Choroid plexus epithelial cell (primary cell): ENCODE measurements around the gene AZGP1.

Source experiments
- DNase-seq: peaks from one replicate; pipeline ENCODE4 v3.0.0-alpha.2; 2010; ENCODE audit warnings: low read depth
- H3K4me3 ChIP-seq: 2 replicates; pipeline ENCODE4 v1.5.1; 2011; ENCODE audit warnings: low read depth, mild to moderate bottlenecking, control low read depth, low read length, moderate library complexity
- CTCF ChIP-seq: conservative IDR thresholded peaks from 2 replicates; pipeline ENCODE4 v1.5.1; 2011; ENCODE audit warnings: low read depth, mild to moderate bottlenecking, control low read depth, inconsistent platforms, low read length, moderate library complexity

The AZGP1 gene

DNA sequence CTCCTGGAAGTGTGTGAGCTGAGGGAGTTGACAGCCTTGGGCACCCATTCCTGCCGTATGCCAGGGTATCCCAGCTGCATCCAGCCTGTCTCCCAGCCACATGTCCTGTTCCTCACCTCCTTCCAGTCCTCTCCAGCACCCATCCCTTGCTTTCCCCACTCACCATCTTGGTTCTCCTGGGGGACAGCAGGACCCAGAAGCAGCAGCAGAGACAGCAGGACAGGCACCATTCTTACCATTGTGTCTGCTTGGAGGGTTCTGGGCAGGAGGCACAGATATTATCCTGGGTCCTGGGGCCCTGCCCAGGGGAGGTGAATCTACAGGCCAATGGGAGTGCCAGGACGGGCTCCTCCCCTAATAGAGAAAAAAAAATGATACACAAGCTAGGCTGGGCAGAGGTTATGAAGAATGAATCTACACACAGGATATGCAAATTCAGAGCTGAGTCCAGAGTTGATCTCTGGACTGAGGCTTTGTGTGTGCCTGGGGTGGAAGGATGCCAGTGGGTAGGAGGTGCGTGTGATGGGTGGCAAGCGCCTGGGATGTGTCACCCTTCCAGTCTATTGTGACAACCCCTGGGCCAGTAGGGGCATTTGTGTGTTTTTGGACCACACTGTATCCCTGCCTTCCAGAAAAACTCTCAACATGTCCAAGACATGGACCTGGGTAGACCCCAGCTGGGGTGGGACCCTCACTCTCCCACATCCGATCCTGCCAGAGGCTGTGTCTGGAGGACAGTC lies at the start of gene AZGP1:
Gene AZGP1, minus strand, starts transcription at position 250 of the 740 bp plus-strand sequence. Its CDS starts 11 bp downstream, at position 239.
- peak; percentile 13 for DNase-seq
- TF ChIP-seq CTCF, result no peak
- no peak within 1 kb of the TSS for H3K4me3 ChIP-seq

GRCh38 chr7:100024020-100024619 lies 48.3 kb upstream of the AZGP1 start:
- TF ChIP-seq CTCF, result no peak
- no peak overlapping the region for H3K4me3 ChIP-seq
- no peak for DNase-seq

DNA sequence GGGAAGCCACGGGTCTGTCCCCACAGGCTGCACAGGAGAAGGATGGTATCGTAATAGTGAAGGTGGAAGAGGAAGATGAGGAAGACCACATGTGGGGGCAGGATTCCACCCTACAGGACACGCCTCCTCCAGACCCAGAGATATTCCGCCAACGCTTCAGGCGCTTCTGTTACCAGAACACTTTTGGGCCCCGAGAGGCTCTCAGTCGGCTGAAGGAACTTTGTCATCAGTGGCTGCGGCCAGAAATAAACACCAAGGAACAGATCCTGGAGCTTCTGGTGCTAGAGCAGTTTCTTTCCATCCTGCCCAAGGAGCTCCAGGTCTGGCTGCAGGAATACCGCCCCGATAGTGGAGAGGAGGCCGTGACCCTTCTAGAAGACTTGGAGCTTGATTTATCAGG lies 47.7 kb upstream of the AZGP1 start:
- H3K4me3 ChIP-seq, result no peak overlapping the region
- no peak for DNase-seq
- no peak for TF ChIP-seq CTCF

DNA sequence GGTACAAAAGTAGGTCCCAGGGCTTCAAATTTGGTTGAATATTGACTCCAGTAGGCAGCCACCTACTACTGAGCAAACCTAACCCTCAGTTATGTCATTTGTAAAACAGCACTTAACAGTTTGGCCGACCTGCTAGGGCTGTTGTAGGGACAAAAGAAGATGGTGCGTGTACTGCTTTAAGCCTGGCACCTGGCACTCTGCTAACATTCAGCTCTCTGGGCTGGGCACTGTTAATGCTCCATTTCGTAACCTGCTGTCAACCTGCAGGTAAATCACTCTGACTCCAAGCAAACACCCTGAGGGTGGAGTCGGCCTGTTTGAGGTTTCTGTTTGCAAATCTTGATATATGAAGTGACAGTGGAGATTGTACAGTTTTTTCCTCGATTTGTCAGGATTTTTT lies 46.8 kb upstream of the AZGP1 start:
- DNase-seq, result no peak
- no peak for TF ChIP-seq CTCF
- H3K4me3 ChIP-seq, result no peak overlapping the region

- no peak overlapping the region for H3K4me3 ChIP-seq
- no peak for TF ChIP-seq CTCF
- DNase-seq, result no peak
Observed at GRCh38 chr7:100021297-100021696, 45.5 kb upstream of the AZGP1 start.

DNA sequence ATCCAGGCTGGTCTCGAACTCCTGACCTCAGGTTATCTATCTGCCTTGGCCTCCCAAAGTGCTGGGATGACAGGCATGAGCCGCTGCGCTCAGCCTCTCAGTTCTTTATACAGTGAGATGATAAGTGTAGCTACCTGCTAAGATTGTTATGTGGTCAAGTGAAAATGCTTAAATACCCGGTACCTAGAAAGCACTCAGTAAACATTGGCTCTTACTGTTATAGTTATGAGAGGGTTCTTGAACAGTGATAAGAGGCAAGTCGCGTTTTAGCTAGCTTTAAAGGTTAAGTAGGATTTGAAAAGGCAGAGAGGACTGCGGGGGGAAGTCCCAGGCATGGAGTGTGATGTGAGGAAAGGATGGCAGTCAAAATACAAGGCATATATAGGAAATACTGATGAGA lies 44.1 kb upstream of the AZGP1 start:
- no peak for TF ChIP-seq CTCF
- DNase-seq, result no peak
- no peak overlapping the region for H3K4me3 ChIP-seq

DNA sequence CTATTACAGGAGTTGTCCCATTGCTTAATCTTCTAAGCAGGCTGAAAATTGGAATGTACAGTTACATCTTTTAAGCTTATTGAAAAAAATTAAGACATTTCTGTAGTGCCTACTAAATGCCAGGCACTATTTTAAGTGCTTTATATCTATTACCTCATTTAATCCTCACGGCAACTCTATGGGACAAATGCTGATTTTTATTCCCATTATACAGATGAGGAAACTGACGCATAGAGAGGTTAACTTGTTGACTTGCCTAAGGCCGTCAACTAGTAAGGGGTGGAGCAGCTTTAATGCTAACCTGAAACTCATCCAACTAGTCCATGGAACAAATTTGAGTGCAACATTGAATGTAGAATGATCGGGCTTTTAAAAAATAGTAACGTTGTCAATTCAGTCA lies 42.0 kb upstream of the AZGP1 start:
- no peak for DNase-seq
- TF ChIP-seq CTCF, result no peak
- H3K4me3 ChIP-seq, result no peak overlapping the region
